GM21619 (cell line): ENCODE data around the gene TMEM171.

ENCODE experiments used
- ATAC-seq: cut with Tn5 transposase; IDR thresholded peaks from one replicate; pipeline ENCODE4 v1.9.1; 2021; ENCODE audit not compliant: unreplicated experiment

The TMEM171 gene, protein sequence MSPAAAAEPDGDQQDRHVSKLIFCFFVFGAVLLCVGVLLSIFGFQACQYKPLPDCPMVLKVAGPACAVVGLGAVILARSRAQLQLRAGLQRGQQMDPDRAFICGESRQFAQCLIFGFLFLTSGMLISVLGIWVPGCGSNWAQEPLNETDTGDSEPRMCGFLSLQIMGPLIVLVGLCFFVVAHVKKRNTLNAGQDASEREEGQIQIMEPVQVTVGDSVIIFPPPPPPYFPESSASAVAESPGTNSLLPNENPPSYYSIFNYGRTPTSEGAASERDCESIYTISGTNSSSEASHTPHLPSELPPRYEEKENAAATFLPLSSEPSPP

DNA sequence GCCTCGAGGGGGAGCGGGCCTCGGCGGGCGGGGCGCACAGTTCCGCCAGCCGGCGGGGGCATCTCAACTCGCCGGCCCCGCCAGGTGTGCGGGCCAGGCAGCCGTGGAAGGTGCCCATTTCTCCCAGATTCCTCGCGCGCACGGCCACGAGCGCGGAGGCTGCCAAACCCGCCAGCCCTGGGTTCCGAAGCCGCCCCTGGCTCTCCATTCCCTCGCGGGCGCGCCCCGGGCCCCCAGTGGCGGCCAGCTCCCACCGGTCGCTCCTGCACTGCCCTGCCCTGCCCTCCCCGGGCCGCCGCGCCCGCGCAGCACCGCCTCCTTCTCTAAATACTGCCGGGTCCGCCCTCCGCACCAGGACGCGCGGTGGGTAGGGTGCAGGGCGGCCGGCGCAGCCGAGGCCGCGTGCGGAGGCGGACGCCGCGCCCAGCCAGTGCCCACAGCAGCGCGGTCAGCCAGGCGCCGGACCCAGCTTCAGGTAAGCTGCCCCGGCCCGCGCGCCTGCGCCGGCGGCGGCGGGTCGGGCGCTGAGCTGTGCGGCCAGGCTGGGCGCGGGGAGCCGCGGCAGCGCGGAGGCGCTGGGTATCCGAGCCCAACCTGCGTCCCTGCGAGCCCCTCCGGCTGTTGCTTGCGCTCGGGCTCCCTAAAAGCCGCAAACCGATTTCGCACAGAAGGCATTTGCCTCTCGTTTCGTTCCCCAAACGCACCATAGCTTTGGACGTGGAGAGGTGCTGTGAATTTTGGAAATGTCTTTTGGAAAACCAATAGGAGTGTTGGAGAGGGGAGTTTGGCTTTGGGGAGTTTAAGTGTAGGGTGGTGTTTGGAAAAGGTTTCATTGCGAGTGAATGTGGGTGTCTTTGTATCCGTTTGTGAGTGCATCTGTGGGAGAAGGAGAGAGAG, at the start of gene TMEM171:
TMEM171 (plus strand) TSS at position 354 of the 897 bp plus-strand sequence. CDS start 2,799 bp downstream, outside the sequence.
- ATAC-seq = no peak

GRCh38 chr5:73081093-73081492, 39.3 kb upstream of the TMEM171 start:
- no peak for ATAC-seq

DNA sequence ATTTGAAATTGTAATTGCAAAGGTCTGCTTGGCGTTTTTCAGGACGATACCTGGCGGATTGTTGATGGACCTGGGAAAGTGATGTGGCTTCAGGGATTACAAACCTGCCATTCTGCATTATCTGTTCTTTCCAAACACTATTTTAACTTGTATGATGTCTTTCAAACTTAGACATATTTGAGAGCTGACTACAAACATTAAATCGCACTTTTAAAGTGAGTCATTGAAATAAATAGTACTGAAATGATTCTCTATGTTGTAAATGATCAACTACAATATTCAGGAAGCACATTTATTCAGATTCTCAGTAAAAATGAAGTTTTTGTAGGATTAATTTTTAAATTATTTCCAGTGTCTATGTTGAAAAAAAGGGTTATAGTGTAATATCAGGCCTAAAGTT, 32.3 kb upstream of the TMEM171 start:
- ATAC-seq = no peak

GRCh38 chr5:73093943-73094342, 26.4 kb upstream of the TMEM171 start:
- no peak for ATAC-seq

DNA sequence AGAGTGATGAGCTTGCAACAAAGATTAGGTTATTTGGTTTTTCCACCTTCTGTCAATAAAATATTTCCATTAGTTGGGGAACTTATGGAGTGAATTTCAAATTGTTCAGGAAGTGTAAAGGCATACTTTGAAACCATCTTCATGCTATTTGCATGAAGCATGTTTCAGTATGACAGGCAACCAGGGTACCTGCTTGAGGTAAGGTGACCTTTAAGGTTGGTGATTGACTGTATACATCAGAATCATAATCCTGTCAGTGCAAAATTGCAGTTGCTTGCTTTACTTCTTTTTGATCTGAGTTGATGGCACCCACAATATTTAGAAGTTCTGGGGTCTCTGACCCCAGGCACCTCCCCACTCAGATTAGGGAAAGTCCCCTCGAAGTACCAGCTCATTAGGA, 26.0 kb upstream of the TMEM171 start:
- ATAC-seq = no peak

DNA sequence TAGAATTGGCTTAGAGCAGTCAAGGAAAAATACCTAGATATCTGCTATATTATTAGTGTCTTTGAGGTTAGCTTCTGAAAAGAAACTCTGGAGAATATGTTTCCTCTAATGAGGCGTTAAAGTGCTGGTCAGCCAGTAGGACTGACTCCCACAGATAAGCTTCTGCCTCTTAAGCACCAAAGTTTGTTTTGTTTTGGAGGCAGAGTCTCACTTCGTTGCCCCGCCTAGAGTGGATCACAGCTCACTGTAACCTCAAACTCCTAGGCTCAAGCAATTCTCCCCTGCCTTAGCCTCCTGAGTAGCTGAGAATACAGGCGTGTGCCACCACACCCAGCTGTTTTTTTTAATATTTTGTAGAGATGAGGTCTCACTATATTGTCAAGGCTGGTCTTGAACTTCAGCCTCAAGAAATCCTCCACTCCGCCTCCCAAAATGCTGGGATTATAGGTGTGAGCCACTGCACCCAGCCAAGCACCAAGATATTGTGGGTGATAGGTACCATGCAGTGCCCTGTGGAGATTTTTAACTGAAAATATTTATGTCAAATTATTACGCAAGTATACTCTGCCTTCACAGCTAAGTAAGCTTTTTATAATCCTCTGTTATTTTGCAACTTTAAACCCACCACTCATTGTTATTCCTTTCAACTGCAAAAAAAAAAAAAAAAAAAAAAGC, 24.7 kb upstream of the TMEM171 start:
- no peak for ATAC-seq

DNA sequence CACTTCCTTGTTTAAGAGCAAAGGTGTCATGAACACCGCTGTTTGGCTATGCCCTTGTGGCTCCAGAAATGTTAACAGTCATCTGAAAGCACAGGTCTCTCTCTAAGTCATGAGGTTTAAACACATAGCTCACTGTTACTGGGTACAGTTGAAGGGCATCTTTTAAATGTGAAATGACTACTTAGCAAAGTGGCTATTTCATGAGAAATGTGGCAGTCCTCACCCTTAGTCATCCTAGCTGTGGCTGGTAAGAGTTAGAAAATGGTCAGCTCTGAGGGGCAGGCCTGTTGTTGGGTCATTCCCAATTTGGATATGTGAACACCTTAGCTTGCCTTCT, 24.2 kb upstream of the TMEM171 start:
- no peak for ATAC-seq

- no peak for ATAC-seq
These were observed 22.6 kb upstream of the TMEM171 start for GRCh38 chr5:73097740-73098139.

GRCh38 chr5:73100109-73100508, 20.3 kb upstream of the TMEM171 start:
- ATAC-seq = no peak

DNA sequence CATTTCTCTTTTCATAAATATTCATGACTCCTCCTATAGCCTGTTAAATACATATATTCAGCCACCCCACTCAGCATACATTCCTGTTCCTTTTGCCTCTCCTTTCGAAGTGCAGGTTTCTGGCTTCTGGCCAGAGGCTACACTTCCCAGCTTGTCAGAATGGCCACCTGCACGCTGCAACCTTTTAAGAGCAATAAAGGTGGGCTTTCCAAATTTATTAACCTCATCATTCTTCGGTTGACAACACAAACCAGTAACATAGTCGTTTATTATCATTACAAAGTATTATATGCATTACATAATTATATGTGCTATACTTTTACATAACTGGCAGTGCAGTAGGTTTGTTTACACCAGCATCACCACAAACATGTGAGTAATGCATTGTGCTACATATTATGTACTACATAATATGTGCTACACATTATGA, 16.5 kb upstream of the TMEM171 start:
- ATAC-seq = no peak

DNA sequence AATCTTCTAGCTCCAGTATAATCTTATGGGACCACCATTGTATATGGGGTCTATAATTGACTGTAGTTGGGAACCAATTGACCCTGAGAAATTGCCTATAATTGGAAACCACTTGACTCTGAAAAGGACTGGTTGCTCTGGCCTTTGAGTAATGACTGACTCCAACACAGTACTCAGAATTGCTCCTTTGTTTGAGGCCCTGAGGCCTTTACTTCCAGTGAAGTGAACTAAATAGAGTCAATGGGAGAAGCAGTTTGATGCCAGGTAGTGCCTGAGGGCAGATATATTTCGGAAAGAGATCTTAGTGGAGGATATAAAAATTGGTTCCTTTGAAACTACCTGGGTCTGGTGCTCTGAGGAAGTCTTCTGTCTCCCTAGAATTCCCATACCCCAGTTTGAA, 16.0 kb upstream of the TMEM171 start:
- no peak for ATAC-seq

- no peak for ATAC-seq
These were observed 14.0 kb upstream of the TMEM171 start for GRCh38 chr5:73106335-73106734.

GRCh38 chr5:73110190-73110589, 10.2 kb upstream of the TMEM171 start:
- no peak for ATAC-seq

DNA sequence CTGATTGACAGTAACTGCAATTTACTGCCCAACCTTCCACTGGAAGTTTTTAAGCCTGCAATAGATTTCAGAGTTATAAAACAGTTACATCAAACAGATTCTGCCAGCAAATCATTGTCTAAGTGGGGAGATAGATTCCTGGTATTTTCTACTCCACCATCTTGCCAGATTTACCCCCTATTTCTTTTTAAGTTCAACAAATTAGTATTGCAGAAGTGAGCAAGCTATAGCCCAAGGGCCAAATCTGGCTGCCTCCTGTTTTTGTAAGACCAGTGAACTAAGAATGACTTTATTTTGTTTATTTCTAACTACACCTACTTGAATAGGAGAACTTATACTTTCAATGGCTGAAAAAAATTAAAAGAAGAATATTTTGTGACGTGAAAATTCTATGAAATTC, 8.8 kb upstream of the TMEM171 start:
- no peak for ATAC-seq

DNA sequence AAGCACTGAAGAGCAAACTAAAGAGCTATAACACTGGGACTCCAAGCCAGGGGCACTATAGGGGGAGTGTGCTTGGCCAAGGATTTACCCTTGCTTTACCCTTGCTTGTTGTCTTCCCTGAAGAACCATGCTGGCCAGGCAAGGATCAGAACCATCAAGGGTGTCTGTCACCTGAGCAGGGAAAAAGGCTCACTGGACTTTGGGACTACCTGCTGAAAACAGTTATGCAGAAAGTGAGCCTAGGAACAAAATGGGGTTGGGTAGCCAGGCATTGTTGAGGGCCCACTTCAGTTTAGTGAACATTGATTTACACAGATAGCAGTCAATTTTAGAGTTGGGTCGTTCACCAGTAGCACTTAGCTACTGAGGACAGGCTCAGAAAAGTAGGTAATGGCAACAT, 8.0 kb upstream of the TMEM171 start:
- ATAC-seq = no peak

DNA sequence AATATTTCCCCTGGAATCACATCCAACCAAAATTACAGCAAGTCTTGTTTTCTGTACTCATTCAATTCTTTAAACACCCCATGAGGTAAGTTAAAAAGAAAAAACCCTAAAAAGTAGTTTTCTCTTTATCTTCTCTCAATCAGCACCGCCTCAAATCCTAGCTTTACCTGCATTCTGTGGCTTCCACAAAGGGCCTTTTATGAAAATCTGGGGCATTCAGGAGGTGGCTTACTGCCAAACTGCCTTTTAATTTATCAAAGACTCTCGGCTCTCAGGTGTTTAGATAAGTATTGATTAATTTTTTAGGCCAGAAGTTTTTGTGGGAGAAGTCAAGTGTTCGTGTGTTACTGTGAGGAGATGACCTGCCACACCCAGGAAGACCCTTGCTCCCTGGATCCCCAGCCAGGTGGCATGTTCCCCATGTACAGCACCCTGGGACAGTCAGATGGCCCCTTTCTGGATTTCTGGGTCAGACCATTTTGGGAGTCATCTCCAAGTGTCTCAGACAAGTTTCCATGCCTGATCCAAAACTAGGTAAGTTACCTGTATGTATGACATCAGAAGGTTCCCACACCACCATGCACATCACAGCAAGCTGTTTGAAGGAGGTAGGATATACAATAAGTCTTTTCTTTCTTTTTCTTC, 6.2 kb upstream of the TMEM171 start:
- no peak for ATAC-seq

DNA sequence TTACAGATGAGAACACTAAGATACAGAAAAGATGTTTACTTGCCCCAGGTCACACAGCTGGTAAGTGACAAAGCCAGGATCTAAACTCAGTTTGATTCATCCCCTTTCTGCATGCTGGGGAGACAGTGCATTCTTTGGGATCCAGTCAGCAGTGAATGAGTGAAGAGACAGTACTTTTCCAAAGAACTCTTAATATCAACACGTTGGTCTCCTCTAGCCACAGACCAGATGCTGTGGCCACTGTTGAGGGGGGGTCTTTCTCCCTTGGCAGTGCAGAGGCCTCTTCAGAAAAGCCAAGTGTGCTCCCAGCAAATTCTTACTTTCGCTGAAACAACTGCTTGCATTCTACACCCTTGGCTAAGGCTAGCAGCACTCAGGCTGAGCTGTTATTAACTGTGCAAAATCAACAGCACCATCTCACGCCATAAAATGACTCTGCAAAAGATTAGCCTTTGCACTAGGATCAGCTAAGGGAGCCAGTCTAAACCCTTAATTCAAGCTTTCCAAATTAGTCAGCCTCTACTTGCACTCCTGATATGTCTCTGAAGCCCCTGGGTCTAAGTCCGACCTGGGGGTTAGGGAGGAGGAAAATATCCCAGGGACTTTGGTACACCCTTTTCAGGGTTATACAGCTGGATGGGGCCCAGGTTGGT, 4.8 kb upstream of the TMEM171 start:
- ATAC-seq = no peak

DNA sequence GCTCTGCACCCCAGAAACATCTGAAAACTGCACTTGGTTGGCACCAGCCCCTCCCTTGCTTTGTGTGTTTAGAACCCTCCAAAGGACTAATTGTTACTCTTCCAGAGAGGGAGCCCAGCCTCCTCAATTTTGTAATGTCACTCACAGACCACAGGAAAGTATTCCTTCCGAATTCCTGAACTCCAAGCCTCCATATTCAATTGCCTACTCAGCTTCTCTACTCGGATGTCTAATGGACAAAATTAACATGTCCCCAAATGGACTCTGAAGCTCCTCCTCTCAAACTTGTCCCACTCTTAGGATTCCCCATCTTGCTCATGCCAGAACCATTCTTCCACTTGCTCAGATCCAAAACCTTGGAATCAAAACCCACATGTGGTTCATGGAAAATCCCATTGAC, 3.9 kb upstream of the TMEM171 start:
- no peak for ATAC-seq

DNA sequence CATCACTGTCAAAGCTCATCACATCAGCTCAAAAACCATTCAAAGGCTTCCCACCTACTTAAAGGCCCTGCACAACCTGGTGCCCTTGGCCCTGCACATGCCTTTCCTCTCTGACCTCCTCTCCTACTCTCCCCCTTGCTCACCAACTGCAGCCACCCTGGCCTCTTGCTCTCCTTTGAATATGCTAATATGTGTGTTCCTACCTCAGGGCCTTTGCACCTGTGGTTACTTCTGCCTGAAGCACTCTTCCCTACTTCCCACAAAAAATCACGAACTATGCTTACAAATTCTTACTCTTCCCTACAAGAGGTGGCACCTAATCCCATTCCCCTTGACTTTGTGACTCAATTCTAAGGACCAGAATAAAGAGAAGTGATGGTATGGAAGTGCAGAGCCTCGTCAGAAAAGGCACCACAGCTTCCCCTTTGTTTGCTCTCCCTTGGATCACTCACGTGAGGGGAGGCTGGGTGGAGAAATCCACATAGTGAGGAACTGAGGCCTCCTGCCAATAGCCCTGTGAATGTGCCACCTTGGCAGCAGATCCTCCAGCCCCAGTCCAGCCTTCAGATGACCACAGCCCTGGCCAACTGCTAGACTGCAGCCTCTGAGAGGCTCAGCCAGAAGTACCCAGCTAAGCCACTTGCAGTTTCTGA, 3.2 kb upstream of the TMEM171 start:
- no peak for ATAC-seq

DNA sequence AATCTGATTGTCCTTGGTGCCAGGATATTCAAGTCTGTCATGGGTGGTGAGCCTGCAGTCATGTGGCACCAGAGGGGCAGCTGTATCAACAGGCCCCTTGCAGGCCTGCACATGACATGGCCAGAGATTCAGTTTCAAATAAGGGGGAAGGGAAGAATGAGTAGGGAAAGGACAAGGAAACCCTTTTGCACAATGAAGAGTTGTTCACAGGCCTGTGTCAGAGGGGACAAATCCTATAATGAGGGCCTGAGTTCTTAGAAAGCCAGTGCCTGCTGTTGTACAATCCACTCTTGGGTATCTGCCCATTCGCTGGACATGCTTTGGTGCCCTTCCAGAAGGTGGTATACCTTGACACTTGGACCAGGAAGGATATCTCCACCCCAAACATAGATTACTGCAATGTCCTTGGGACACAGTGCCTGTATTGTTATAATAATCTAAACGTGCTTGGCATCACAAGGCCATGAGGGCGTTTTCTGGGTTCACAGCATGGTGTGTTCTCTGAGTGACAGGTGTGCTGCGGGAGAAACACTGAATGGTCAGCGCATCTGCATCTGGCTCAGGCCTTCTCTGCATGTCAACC, 1.9 kb upstream of the TMEM171 start:
- ATAC-seq = no peak
